Stimulated activated CD8-positive, alpha-beta memory T cell treated with anti-CD3 and anti-CD28 coated beads, Interleukin-2, amount 100 ng/mL, for 1 hour (primary cell): ENCODE data around the gene DBNL.
A peak's percentile ranks its signal among the peaks of the same experiment; 100 is the strongest.

Experiments used
- DNase-seq, 2 donors: peaks; one replicate each; pipeline ENCODE4 v3.0.0-alpha.2; 2020; ENCODE audit warnings: low read depth in 2 of 2

Gene DBNL

GRCh38 chr7:44077061-44077460 lies 32.6 kb downstream of the DBNL start:
- DNase-seq: no peak

GRCh38 chr7:44077681-44078091 lies 33.2 kb downstream of the DBNL start:
- no peak for DNase-seq

DNA sequence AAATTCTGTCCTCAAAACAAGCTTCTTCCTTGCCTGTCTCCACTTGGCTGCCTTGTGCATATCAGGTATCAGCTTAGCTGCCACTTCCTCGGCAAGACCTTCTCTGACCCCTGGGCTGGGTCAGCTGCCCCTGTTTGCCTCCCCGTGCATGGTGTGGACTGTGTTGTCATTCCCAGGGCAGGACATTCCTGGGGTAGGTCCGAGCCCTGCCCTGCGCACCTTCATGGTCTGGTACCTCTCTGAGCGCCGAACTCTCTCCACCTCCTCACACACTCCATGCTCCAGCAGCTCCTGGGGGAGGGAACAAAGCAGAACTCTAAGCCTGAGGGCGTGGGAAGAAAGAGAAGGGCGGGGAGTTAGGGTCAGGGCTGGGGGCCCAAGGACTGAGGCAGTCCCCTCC lies 34.0 kb downstream of the DBNL start:
- DNase-seq: no peak

- no peak for DNase-seq
Observed at GRCh38 chr7:44079331-44080021, 35.0 kb downstream of the DBNL start.

GRCh38 chr7:44080118-44080517 lies 35.6 kb downstream of the DBNL start:
- no peak for DNase-seq

DNA sequence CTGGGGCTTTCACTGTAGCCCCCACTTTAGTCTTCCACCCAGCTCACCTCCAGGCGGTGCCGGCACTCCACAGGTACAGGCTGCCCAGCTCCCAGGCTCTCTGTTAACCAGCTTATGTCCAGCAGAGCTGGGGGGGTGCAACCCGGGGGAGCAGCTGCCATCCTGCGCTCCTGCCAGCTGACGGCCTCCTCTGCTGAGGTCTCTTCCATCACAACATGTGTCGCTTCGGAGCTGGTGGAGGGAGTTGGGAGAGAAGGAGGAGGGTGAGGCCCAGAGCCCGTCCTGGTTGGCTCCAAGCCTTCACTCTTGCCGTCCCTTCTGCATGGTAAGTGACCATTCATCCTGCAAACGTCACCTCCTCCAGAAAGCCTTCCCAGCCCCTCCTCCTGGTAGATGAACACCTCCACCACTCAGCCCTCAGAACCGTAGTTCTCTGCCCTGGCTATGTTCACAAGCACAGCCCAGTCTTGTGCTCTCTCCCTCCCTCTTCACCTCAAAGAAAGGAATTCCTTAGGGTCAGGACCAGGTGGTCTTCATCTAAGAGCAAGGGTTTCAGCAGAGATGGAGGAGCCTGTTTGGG lies 36.3 kb downstream of the DBNL start:
- DNase-seq: no peak

GRCh38 chr7:44081266-44081748 lies 36.8 kb downstream of the DBNL start:
- DNase-seq: no peak

GRCh38 chr7:44082541-44083207 lies 38.2 kb downstream of the DBNL start:
- DNase-seq: peak; percentile 93 to 97

DNA sequence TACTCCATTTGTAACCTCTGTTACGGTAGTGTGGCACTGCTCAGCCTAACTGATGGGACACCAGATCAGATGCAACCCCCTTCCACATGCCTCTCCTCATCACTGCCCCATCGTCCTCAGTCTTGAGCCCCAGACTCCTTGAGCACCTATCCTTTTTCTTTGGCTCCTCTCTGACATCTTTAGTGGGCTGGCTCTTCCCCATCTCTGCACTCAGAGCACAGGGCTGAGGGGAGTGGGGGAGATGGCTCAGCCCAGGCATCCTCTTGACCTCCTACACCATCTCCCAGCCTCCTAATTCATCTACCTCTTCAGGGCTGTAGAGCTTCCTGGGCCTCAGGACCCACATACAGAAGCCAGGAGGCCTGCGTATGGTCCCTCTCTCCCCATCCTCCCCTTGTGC lies 39.3 kb downstream of the DBNL start:
- DNase-seq: no peak

DNA sequence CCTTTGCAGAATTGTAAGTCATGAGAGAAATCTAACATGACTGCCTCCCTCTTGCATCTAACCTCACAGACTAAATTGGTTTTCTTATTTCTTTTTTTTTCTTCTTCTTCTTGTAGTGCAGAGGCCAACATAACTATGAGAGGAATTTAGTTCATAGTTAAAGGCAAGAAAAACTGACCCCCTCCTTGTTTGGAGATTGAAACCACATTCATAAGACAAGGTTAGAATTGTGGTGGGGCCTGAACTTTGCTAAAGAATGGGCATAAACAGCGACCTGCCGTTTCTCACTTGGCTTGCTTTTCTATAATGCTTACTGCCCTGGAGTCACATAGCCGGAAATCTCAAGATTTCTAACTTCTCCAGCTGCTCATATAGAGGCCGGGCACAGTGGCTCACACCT lies 40.2 kb downstream of the DBNL start:
- DNase-seq: no peak

DNA sequence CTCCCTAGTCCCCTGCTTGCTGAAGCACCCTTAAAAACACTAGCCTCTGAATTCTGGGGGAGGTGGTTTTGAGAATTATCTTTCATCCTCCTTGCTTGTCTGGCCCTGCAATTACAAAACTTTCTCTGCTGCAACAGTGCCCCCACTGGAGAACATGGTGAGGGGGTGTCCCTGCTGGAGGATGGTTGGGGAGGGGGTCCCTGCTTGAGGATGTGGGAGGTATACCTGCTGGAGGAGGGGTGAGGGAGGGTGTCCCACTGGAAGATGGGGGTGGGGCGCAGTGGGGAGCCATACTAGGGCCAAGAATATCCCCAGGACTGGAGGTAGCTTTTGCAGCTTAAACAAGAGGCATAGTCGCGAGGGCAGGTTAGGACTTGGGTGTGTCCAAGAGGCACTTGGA lies 41.0 kb downstream of the DBNL start:
- no peak for DNase-seq

- DNase-seq: no peak
Observed at GRCh38 chr7:44086627-44087026, 42.1 kb downstream of the DBNL start.

DNA sequence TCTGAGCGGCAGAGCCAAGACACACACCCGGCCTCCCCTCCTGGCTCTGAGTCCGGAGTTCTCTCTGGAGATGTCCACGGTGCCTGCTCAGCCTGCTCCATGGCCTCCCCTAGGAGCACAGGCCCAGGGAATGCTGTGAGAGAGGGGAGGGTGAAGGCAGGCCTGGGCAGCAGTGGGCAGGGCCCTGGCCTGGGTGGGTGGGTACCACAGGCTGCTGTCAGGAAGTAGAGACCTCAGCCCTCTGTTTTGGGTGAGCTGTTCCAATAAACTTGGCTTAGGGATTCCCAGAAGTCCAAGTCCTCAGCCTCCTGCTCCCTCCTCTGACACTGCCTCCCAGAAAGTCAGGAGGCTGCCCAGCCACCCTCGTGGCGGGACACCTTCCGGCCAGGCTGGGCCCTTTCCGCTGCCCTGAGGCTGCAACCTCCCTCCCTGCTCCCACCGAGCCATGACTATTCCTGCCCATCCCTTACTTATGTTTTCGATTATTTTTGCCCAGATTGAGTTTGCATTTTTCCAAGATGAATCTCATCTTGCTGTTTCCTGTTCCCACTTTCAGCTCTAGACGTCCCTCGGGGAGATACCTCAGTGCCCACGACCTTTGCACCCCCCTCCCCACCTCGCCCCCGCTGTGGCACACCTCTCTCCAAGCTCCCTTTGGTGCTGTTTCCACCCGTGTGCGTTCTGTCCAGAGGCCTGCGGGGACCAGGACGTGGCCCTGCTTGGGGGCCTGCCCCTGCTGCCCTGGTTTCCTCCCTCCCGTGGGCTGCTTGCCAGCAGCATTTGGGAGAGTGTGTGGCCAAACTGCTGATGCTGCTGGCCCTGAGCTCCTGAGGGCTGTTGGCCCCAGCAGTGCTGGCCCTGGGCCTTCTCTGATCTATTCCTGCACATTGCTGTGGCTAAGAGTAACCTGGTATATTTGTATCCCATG lies 43.7 kb downstream of the DBNL start:
- no peak for DNase-seq

- no peak for DNase-seq
Observed at GRCh38 chr7:44093102-44093641, 48.7 kb downstream of the DBNL start.

GRCh38 chr7:44094365-44094764 lies 49.9 kb downstream of the DBNL start:
- no peak for DNase-seq

DNA sequence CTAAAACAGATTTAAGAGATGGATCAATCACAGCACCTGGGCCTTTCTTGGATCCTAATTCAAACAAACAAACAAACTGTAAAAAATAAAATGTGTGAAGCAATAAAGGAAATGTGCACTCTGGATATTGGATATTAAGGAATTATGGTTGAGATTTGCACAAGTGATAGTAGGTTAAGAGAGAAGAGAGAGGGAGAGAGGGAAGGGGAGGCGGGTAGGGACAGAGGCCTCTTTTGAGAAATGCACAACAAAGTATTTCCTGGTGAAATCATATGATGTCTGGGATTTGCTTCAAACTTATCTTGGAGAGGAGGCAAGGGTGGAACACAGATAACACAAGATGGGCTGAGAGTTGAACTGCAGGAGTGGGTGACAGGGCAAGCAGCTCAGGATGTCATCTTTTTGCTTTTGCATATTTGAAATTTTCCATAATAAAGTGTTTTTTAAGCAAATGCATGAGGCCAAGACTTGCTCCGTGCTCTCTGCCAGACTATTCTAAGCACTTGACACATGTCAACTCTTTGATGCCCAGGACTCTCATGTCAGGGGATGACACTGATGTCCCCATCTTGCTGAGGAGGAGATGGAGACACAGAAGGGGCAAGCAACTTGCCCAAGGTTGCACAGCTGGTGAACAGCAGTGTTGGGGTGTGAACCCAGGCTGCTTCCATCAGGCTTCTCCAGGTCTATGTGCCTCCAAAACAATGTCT lies 50.5 kb downstream of the DBNL start:
- DNase-seq: no peak

GRCh38 chr7:44095781-44096180 lies 51.3 kb downstream of the DBNL start:
- DNase-seq: no peak

GRCh38 chr7:44096326-44096881 lies 51.9 kb downstream of the DBNL start:
- no peak for DNase-seq

DNA sequence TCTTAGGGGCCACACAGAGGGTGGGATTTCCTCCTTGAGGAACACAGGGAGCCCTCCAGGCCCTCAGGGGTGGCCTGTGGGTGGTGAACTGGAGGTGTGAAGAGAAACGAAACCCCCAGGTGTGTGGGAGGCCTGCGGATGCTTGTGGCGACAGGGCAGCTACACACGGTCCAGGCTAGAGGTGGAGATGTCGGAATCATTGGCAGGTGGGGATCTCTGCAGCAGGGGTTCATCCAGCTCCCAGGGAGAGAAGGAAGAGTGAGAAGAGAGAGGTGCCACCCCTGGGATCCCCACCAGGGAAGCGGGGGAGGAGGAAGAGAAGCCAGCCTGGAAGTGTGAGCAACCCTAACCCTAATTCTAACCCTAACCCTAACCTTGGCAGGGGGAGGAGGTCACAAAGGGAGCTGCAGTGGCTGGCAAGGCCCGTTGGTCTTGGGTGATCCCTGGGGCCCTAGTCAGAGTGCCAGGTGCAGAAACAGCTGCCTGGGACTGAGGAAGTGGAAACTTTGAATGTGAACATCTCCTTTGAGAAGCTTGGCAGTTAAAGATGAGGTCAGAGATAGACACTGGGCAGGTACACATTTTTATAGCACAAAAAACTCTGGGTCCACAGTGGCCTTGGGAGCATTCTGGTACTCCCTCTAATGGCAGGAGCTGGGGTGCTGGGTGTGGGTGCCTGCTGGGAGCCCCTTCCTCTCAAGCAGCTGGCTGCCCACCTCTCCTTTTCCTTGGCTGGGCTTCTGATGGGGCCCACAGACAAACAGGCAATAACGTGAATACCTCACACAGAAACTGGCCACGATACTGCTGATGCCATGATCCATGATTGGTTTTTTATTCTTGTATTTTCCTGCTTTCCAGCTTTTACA lies 52.8 kb downstream of the DBNL start:
- no peak for DNase-seq
